SU-DHL-6 (cell line): ENCODE measurements around the gene PTPN21.

Source experiments
- EZH2phosphoT487 ChIP-seq: fragments of 200-600 bp; sonication (generic), shearing (Covaris generic); conservative IDR thresholded peaks from 2 replicates; pipeline ENCODE4 v1.6.1; 2018; ENCODE audit warnings: mild to moderate bottlenecking, antibody characterized with exemption, low read length, moderate library complexity, mixed read lengths
- TF ChIP-seq, protein P1 (sequence below): fragments of 200-600 bp; sonication (generic); IDR thresholded peaks from one replicate; pipeline ENCODE4 v1.5.1; 2017; ENCODE audit warnings: antibody characterized with exemption, mild to moderate bottlenecking, low read length, moderate library complexity; ENCODE audit not compliant: insufficient read depth, poor library complexity, severe bottlenecking

DNA sequence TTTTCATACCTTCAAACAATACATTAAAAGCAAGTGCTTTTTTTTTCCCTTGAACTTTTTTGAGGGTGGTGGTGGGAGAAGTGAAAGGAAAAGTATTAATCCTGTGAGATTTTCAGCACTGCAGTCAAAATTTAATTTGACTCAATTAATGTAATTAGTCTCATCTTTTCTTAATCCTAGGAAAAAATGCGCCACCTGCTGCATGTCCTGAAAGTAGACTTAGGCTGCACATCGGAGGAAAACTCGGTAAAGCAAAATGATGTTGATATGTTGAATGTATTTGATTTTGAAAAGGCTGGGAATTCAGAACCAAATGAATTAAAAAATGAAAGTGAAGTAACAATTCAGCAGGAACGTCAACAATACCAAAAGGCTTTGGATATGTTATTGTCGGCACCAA, 117.1 kb downstream of the PTPN21 start:
- TF ChIP-seq, protein P1, sequence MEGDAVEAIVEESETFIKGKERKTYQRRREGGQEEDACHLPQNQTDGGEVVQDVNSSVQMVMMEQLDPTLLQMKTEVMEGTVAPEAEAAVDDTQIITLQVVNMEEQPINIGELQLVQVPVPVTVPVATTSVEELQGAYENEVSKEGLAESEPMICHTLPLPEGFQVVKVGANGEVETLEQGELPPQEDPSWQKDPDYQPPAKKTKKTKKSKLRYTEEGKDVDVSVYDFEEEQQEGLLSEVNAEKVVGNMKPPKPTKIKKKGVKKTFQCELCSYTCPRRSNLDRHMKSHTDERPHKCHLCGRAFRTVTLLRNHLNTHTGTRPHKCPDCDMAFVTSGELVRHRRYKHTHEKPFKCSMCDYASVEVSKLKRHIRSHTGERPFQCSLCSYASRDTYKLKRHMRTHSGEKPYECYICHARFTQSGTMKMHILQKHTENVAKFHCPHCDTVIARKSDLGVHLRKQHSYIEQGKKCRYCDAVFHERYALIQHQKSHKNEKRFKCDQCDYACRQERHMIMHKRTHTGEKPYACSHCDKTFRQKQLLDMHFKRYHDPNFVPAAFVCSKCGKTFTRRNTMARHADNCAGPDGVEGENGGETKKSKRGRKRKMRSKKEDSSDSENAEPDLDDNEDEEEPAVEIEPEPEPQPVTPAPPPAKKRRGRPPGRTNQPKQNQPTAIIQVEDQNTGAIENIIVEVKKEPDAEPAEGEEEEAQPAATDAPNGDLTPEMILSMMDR: no peak
- TF ChIP-seq EZH2phosphoT487: no peak
